Ishikawa (cell line): Measurements from ENCODE around the gene HSD11B1L.

ENCODE experiments used
- CEBPB ChIP-seq: IDR thresholded peaks from 2 replicates; pipeline ENCODE4 v1.6.1; 2012
- CREB1 ChIP-seq: IDR thresholded peaks from 2 replicates; pipeline ENCODE4 v1.6.1; 2012; ENCODE audit warnings: low read depth
- EGR1 ChIP-seq: IDR thresholded peaks from 2 replicates; pipeline ENCODE4 v1.6.1; 2012
- EP300 ChIP-seq: IDR thresholded peaks from 2 replicates; pipeline ENCODE4 v1.6.1; 2012; ENCODE audit warnings: borderline replicate concordance
- FOXM1 ChIP-seq: IDR thresholded peaks from 2 replicates; pipeline ENCODE4 v1.6.1; 2012; ENCODE audit warnings: low read depth, borderline replicate concordance
- NFIC ChIP-seq: IDR thresholded peaks from 2 replicates; pipeline ENCODE4 v1.6.1; 2012
- RAD21 ChIP-seq: IDR thresholded peaks from 2 replicates; pipeline ENCODE4 v1.6.1; 2012; ENCODE audit warnings: low read depth
- TAF1 ChIP-seq: IDR thresholded peaks from 2 replicates; pipeline ENCODE4 v1.6.1; 2012; ENCODE audit warnings: low read depth, mild to moderate bottlenecking
- TEAD4 ChIP-seq: IDR thresholded peaks from 2 replicates; pipeline ENCODE4 v1.6.1; 2012
- USF1 ChIP-seq: IDR thresholded peaks from 2 replicates; pipeline ENCODE4 v1.6.1; 2012
- YY1 ChIP-seq: IDR thresholded peaks from 2 replicates; pipeline ENCODE4 v1.6.1; 2012; ENCODE audit warnings: low read depth
- TF ChIP-seq, protein P1 (sequence below): IDR thresholded peaks from 2 replicates; pipeline ENCODE4 v1.6.1; 2012
- TF ChIP-seq, protein P2 (sequence below): IDR thresholded peaks from 2 replicates; pipeline ENCODE4 v1.6.1; 2012; ENCODE audit warnings: low read depth, mild to moderate bottlenecking

- TF ChIP-seq USF1 (no peak), NFIC (no peak), CREB1 (no peak), CEBPB (no peak), FOXM1 (no peak), TAF1 (no peak), EGR1 (no peak), YY1 (no peak), EP300 (no peak), TEAD4 (no peak), RAD21 (no peak)
- TF ChIP-seq, protein P1, sequence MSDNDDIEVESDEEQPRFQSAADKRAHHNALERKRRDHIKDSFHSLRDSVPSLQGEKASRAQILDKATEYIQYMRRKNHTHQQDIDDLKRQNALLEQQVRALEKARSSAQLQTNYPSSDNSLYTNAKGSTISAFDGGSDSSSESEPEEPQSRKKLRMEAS: no peak
- TF ChIP-seq, protein P2, sequence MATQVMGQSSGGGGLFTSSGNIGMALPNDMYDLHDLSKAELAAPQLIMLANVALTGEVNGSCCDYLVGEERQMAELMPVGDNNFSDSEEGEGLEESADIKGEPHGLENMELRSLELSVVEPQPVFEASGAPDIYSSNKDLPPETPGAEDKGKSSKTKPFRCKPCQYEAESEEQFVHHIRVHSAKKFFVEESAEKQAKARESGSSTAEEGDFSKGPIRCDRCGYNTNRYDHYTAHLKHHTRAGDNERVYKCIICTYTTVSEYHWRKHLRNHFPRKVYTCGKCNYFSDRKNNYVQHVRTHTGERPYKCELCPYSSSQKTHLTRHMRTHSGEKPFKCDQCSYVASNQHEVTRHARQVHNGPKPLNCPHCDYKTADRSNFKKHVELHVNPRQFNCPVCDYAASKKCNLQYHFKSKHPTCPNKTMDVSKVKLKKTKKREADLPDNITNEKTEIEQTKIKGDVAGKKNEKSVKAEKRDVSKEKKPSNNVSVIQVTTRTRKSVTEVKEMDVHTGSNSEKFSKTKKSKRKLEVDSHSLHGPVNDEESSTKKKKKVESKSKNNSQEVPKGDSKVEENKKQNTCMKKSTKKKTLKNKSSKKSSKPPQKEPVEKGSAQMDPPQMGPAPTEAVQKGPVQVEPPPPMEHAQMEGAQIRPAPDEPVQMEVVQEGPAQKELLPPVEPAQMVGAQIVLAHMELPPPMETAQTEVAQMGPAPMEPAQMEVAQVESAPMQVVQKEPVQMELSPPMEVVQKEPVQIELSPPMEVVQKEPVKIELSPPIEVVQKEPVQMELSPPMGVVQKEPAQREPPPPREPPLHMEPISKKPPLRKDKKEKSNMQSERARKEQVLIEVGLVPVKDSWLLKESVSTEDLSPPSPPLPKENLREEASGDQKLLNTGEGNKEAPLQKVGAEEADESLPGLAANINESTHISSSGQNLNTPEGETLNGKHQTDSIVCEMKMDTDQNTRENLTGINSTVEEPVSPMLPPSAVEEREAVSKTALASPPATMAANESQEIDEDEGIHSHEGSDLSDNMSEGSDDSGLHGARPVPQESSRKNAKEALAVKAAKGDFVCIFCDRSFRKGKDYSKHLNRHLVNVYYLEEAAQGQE: no peak
Observed at GRCh38 chr19:5695649-5696195, 14.9 kb downstream of the HSD11B1L start.
